ENCODE results near the gene IFT122.

IFT122 gene

GRCh38 chr3:129424185-129424841 lies 15.7 kb upstream of the IFT122 start:
- H3K4me3 ChIP-seq (ENCODE audit: low read depth, low read length), result no peak overlapping the region
- TF ChIP-seq CTCF (IDR thresholded peaks at IDR 0.05; ENCODE audit: low read depth, low read length), result no peak
- no peak overlapping the region for H3K27ac ChIP-seq
- peaks cover 3% of the 10 kb centered on the region for H3K36me3 ChIP-seq
- H3K27me3 ChIP-seq (ENCODE audit: insufficient read depth, low read depth, severe bottlenecking), result no peaks in the 10 kb centered on the region
- H3K9me3 ChIP-seq (ENCODE audit: severe bottlenecking), result no peaks in the 10 kb centered on the region
- no peak for DNase-seq

- TF ChIP-seq CTCF (IDR thresholded peaks at IDR 0.05; ENCODE audit: low read depth, low read length), result no peak
- no peaks in the 10 kb centered on the region for H3K9me3 ChIP-seq (ENCODE audit: severe bottlenecking)
- no peaks in the 10 kb centered on the region for H3K27me3 ChIP-seq (ENCODE audit: insufficient read depth, low read depth, severe bottlenecking)
- no peak for DNase-seq
- no peak overlapping the region for H3K4me3 ChIP-seq (ENCODE audit: low read depth, low read length)
- H3K27ac ChIP-seq, result no peak overlapping the region
- peaks cover 3% of the 10 kb centered on the region for H3K36me3 ChIP-seq
Observed at GRCh38 chr3:129425213-129425612, 14.8 kb upstream of the IFT122 start.

DNA sequence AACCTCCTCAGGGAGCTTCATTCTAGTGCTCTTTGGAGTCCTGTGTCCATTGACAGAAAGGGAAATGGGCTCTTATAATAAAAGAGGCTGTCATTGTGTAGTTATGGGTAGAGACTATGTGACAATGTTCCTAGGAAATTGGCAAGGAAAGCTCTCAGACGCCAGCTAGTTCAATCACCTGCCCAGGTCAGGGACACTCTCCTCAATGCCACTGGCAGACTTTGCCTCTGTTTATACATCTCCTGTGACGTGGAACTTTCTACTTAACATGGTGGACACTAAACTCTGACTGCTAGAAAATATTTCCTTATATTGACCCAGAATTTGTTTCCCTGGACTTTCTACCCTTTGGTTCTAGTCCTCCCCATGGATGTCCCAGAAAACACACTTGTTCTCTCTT lies 14.4 kb upstream of the IFT122 start:
- no peak for DNase-seq
- Histone ChIP-seq H3K27ac (no peak overlapping the region), H3K36me3 (peaks cover 7% of the 10 kb centered on the region)

DNA sequence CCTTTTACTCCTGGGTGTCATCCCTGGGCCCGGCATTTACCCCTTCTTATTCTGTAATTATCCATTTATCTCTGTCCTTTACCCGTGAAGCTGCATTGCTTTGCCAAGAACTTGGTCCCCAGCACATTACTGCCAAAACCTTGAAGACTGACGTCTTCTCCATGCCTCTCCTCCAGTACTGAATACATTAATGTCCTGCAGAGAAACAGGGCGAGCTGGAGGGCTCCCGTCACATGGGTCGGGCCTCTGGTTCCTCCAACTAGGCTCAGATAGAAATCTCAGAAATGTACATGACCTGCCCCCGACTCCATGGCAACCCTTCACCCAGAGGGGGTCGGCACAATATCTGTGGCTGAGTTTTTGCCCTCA lies 12.0 kb upstream of the IFT122 start:
- DNase-seq, result no peak
- H3K27me3 ChIP-seq (ENCODE audit: insufficient read depth, low read depth, severe bottlenecking), result no peaks in the 10 kb centered on the region
- no peak for TF ChIP-seq CTCF (IDR thresholded peaks at IDR 0.05; ENCODE audit: low read depth, low read length)
- peak overlapping the region; percentile 64 for H3K4me3 ChIP-seq (ENCODE audit: low read depth, low read length)
- no peaks in the 10 kb centered on the region for H3K9me3 ChIP-seq (ENCODE audit: severe bottlenecking)
- peaks cover 29% of the 10 kb centered on the region for H3K36me3 ChIP-seq
- no peak overlapping the region for H3K27ac ChIP-seq

More for the DNA sequence above, 14.4 kb upstream of the IFT122 start:
- no peak overlapping the region for H3K4me3 ChIP-seq (ENCODE audit: low read depth, low read length)
- TF ChIP-seq CTCF (IDR thresholded peaks at IDR 0.05; ENCODE audit: low read depth, low read length), result no peak
- no peaks in the 10 kb centered on the region for H3K27me3 ChIP-seq (ENCODE audit: insufficient read depth, low read depth, severe bottlenecking)
- no peaks in the 10 kb centered on the region for H3K9me3 ChIP-seq (ENCODE audit: severe bottlenecking)

GRCh38 chr3:129428376-129429079 lies 11.5 kb upstream of the IFT122 start, which contains the start of gene EFCAB12:
Gene EFCAB12 (minus strand): TSS chr3:129428636. CDS start chr3:129428488, 148 bp downstream.
- Histone ChIP-seq H3K27ac (peak within 1 kb of the TSS; percentile 56), H3K36me3 (peaks cover 35% of the 10 kb centered on the region), H3K9me3 (ENCODE audit: severe bottlenecking) (no peaks in the 10 kb centered on the region), H3K4me3 (ENCODE audit: low read depth, low read length) (peak within 1 kb of the TSS; percentile 64), H3K27me3 (ENCODE audit: insufficient read depth, low read depth, severe bottlenecking) (no peaks in the 10 kb centered on the region)
- DNase-seq, result peak; percentile 95
- no peak for TF ChIP-seq CTCF (IDR thresholded peaks at IDR 0.05; ENCODE audit: low read depth, low read length)

Measured in WERI-Rb-1 (cell line).